Effector memory CD4-positive, alpha-beta T cell (primary cell): Measurements from ENCODE around the gene LUC7L.
"Not testable (repeated sequence)": the region's sequence is repeated elsewhere in the genome, so short reads cannot be mapped to it uniquely, and the experiment has no call there.

Source experiments
- DNase-seq, 3 donors: peaks; one replicate each; pipeline ENCODE4 v3.0.0-alpha.2; 2020
- H3K27ac ChIP-seq: 2 replicates; pipeline ENCODE4 v1.7.0; 2013; ENCODE audit warnings: mild to moderate bottlenecking, low read length, moderate library complexity; ENCODE audit not compliant: insufficient read depth, poor library complexity, severe bottlenecking
- H3K27me3 ChIP-seq: replicated peaks from 2 replicates; pipeline ENCODE4 v1.7.0; 2013; ENCODE audit warnings: mild to moderate bottlenecking, low read length; ENCODE audit not compliant: insufficient read depth, control insufficient read depth, poor library complexity, severe bottlenecking
- H3K36me3 ChIP-seq: 2 replicates; pipeline ENCODE4 v1.7.0; 2013; ENCODE audit warnings: mild to moderate bottlenecking, low read length, moderate library complexity; ENCODE audit not compliant: control insufficient read depth, insufficient read depth
- H3K4me1 ChIP-seq: 2 replicates; pipeline ENCODE4 v1.7.0; 2013; ENCODE audit warnings: low read length, mild to moderate bottlenecking; ENCODE audit not compliant: control insufficient read depth, insufficient read depth, poor library complexity, severe bottlenecking
- H3K4me3 ChIP-seq: 2 replicates; pipeline ENCODE4 v1.7.0; 2013; ENCODE audit warnings: low read length, low read depth, mild to moderate bottlenecking; ENCODE audit not compliant: insufficient read depth, poor library complexity, severe bottlenecking
- H3K9me3 ChIP-seq: 2 replicates; pipeline ENCODE4 v1.7.0; 2013; ENCODE audit warnings: mild to moderate bottlenecking, low read length, moderate library complexity; ENCODE audit not compliant: control insufficient read depth

LUC7L gene

DNA sequence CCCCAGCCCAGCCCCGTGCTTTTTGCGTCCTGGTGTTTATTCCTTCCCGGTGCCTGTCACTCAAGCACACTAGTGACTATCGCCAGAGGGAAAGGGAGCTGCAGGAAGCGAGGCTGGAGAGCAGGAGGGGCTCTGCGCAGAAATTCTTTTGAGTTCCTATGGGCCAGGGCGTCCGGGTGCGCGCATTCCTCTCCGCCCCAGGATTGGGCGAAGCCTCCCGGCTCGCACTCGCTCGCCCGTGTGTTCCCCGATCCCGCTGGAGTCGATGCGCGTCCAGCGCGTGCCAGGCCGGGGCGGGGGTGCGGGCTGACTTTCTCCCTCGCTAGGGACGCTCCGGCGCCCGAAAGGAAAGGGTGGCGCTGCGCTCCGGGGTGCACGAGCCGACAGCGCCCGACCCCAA, 53.2 kb downstream of the LUC7L start:
- DNase-seq, H3K27ac ChIP-seq, H3K9me3 ChIP-seq, H3K36me3 ChIP-seq, H3K4me3 ChIP-seq, H3K4me1 ChIP-seq: not testable (repeated sequence)
- peaks cover 41% of the 10 kb centered on the region for H3K27me3 ChIP-seq

DNA sequence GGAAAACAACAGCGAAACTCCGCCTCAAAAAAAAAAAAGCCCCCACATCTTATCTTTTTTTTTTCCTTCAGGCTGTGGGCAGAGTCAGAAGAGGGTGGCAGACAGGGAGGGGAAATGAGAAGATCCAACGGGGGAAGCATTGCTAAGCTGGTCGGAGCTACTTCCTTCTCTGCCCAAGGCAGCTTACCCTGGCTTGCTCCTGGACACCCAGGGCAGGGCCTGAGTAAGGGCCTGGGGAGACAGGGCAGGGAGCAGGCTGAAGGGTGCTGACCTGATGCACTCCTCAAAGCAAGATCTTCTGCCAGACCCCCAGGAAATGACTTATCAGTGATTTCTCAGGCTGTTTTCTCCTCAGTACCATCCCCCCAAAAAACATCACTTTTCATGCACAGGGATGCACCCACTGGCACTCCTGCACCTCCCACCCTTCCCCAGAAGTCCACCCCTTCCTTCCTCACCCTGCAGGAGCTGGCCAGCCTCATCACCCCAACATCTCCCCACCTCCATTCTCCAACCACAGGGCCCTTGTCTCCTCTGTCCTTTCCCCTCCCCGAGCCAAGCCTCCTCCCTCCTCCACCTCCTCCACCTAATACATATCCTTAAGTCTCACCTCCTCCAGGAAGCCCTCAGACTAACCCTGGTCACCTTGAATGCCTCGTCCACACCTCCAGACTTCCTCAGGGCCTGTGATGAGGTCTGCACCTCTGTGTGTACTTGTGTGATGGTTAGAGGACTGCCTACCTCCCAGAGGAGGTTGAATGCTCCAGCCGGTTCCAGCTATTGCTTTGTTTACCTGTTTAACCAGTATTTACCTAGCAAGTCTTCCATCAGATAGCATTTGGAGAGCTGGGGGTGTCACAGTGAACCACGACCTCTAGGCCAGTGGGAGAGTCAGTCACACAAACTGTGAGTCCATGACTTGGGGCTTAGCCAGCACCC, 54.0 kb downstream of the LUC7L start:
- H3K9me3 ChIP-seq, result no peaks in the 10 kb centered on the region
- DNase-seq, result no peak
- H3K4me1 ChIP-seq, result no peaks in the 10 kb centered on the region
- peaks cover 45% of the 10 kb centered on the region for H3K27me3 ChIP-seq
- no peaks in the 10 kb centered on the region for H3K36me3 ChIP-seq
- no peak overlapping the region for H3K4me3 ChIP-seq
- no peak overlapping the region for H3K27ac ChIP-seq

DNA sequence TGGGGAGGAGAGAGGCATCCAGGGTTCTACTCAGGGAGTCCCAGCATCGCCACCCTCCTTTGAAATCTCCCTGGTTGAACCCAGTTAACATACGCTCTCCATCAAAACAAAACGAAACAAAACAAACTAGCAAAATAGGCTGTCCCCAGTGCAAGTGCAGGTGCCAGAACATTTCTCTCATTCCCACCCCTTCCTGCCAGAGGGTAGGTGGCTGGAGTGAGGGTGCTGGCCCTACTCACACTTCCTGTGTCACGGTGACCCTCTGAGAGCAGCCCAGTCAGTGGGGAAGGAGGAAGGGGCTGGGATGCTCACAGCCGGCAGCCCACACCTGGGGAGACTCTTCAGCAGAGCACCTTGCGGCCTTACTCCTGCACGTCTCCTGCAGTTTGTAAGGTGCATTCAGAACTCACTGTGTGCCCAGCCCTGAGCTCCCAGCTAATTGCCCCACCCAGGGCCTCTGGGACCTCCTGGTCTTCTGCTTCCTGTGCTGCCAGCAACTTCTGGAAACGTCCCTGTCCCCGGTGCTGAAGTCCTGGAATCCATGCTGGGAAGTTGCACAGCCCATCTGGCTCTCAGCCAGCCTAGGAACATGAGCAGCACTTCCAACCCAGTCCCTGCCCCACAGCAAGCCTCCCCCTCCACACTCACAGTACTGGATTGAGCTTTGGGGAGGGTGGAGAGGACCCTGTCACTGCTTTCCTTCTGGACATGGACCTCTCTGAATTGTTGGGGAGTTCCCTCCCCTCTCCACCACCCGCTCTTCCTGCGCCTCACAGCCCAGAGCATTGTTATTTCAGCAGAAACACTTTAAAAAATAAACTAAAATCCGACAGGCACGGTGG, 55.1 kb downstream of the LUC7L start:
- peaks cover 34% of the 10 kb centered on the region for H3K27me3 ChIP-seq
- not testable (repeated sequence) for DNase-seq, H3K36me3 ChIP-seq, H3K4me3 ChIP-seq, H3K4me1 ChIP-seq, H3K27ac ChIP-seq, H3K9me3 ChIP-seq

DNA sequence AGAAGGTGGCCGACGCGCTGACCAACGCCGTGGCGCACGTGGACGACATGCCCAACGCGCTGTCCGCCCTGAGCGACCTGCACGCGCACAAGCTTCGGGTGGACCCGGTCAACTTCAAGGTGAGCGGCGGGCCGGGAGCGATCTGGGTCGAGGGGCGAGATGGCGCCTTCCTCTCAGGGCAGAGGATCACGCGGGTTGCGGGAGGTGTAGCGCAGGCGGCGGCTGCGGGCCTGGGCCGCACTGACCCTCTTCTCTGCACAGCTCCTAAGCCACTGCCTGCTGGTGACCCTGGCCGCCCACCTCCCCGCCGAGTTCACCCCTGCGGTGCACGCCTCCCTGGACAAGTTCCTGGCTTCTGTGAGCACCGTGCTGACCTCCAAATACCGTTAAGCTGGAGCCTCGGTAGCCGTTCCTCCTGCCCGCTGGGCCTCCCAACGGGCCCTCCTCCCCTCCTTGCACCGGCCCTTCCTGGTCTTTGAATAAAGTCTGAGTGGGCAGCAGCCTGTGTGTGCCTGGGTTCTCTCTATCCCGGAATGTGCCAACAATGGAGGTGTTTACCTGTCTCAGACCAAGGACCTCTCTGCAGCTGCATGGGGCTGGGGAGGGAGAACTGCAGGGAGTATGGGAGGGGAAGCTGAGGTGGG, 55.9 kb downstream of the LUC7L start:
- DNase-seq, H3K4me3 ChIP-seq, H3K36me3 ChIP-seq, H3K27ac ChIP-seq, H3K4me1 ChIP-seq, H3K9me3 ChIP-seq: not testable (repeated sequence)
- H3K27me3 ChIP-seq, result peaks cover 28% of the 10 kb centered on the region

DNA sequence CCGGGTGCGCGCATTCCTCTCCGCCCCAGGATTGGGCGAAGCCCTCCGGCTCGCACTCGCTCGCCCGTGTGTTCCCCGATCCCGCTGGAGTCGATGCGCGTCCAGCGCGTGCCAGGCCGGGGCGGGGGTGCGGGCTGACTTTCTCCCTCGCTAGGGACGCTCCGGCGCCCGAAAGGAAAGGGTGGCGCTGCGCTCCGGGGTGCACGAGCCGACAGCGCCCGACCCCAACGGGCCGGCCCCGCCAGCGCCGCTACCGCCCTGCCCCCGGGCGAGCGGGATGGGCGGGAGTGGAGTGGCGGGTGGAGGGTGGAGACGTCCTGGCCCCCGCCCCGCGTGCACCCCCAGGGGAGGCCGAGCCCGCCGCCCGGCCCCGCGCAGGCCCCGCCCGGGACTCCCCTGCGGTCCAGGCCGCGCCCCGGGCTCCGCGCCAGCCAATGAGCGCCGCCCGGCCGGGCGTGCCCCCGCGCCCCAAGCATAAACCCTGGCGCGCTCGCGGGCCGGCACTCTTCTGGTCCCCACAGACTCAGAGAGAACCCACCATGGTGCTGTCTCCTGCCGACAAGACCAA, 56.8 kb downstream of the LUC7L start, which contains the start of gene HBA2:
Gene HBA2 (plus strand): TSS at position 503 of the 568 bp plus-strand sequence. CDS start 37 bp downstream, at position 540.
- H3K4me1 ChIP-seq, H3K4me3 ChIP-seq, H3K36me3 ChIP-seq, H3K9me3 ChIP-seq, H3K27ac ChIP-seq, DNase-seq: not testable (repeated sequence)
- peaks cover 22% of the 10 kb centered on the region for H3K27me3 ChIP-seq

DNA sequence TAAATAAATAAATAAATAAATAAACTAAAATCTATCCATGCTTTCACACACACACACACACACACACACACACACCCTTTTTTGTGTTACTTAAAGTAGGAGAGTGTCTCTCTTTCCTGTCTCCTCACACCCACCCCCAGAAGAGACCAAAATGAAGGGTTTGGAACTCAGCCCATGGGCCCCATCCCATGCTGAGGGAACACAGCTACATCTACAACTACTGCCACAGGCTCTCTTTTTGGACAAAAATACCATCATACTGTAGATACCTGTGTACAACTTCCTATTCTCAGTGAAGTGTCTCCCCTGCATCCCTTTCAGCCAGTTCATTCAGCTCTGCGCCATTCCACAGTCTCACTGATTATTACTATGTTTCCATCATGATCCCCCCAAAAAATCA, 58.5 kb downstream of the LUC7L start:
- DNase-seq, result no peak
- Histone ChIP-seq H3K4me1 (peaks cover 8% of the 10 kb centered on the region), H3K27ac (no peak overlapping the region), H3K9me3 (no peaks in the 10 kb centered on the region), H3K36me3 (no peaks in the 10 kb centered on the region), H3K27me3 (peaks cover 33% of the 10 kb centered on the region), H3K4me3 (no peak overlapping the region)

DNA sequence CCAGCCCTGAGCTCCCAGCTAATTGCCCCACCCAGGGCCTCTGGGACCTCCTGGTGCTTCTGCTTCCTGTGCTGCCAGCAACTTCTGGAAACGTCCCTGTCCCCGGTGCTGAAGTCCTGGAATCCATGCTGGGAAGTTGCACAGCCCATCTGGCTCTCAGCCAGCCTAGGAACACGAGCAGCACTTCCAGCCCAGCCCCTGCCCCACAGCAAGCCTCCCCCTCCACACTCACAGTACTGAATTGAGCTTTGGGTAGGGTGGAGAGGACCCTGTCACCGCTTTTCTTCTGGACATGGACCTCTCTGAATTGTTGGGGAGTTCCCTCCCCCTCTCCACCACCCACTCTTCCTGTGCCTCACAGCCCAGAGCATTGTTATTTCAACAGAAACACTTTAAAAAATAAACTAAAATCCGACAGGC, 59.2 kb downstream of the LUC7L start:
- H3K4me1 ChIP-seq, result peaks cover 15% of the 10 kb centered on the region
- H3K9me3 ChIP-seq, H3K4me3 ChIP-seq, DNase-seq, H3K27ac ChIP-seq, H3K36me3 ChIP-seq: not testable (repeated sequence)
- peaks cover 35% of the 10 kb centered on the region for H3K27me3 ChIP-seq

DNA sequence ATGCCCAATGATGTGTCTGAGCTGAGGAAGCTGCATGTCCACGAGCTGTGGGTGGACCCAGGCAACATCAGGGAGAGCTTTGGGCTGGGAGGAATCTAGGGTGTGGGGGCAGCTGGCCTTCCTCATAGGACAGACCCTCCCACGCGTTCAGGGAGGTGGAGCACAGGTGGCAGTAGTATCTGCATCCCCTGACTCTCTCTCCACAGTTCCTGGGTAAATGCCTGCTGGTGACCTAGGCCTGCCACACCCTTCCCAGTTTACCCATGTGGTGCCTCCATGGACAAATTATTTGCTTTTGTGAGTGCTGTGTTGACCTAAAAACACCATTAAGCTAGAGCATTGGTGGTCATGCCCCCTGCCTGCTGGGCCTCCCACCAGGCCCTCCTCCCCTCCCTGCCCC, 60.2 kb downstream of the LUC7L start:
- peaks cover 18% of the 10 kb centered on the region for H3K4me1 ChIP-seq
- no peak overlapping the region for H3K4me3 ChIP-seq
- DNase-seq, result no peak
- no peak overlapping the region for H3K27ac ChIP-seq
- no peaks in the 10 kb centered on the region for H3K36me3 ChIP-seq
- peaks cover 31% of the 10 kb centered on the region for H3K27me3 ChIP-seq
- no peaks in the 10 kb centered on the region for H3K9me3 ChIP-seq

DNA sequence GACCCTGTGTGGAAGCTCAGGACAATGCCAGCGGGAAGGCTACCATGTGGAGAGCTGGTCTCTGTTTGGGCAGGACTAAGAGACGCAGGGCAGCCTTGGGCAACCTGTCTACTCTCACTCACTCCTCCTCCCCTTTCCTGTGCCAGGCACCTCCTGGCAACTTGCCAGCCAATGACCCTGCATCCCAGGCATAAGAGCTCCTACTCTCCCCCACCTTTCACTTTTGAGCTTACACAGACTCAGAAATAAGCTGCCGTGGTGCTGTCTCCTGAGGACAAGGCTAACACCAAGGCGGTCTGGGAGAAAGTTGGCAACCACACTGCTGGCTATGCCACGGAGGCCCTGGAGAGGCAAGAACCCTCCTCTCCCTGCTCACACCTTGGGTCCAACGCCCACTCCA, 60.8 kb downstream of the LUC7L start:
- Histone ChIP-seq H3K27ac (no peak overlapping the region), H3K27me3 (peaks cover 31% of the 10 kb centered on the region), H3K4me1 (peaks cover 18% of the 10 kb centered on the region), H3K9me3 (no peaks in the 10 kb centered on the region), H3K36me3 (no peaks in the 10 kb centered on the region), H3K4me3 (no peak overlapping the region)
- DNase-seq, result no peak
